Suppressor macrophage treated with lipopolysaccharide for 1 hour (primary cell): Measurements from ENCODE around the gene PAPOLA.
"Not testable (repeated sequence)": the region's sequence is repeated elsewhere in the genome, so short reads cannot be mapped to it uniquely, and the experiment has no call there.

Source experiments
- DNase-seq, 3 donors: peaks; one replicate each; pipeline ENCODE4 v3.0.0-alpha.2; 2020 to 2022

PAPOLA gene

DNA sequence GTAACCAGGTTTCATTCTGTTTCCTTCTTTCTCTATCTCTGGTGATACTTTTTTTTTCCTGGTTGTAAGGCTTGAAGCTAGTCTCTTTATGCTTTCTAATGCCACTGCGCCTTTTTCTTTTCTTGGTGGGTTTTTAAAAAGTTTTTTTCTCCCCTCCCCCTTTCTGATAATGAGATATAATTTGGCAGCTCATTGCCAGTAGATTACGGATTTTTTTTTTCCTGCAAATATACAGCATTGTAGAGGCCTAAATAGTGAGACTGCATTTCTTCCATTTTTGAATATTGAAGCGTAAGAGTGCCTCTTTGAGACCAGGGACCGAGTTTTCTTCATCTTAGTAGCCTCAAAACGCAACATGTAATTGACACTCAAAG lies 1.1 kb downstream of the PAPOLA start:
- no peak for DNase-seq

- not testable (repeated sequence) for DNase-seq
Observed at GRCh38 chr14:96504353-96504752, 2.2 kb downstream of the PAPOLA start.

- no peak for DNase-seq
Observed at GRCh38 chr14:96507723-96508122, 5.5 kb downstream of the PAPOLA start.

DNA sequence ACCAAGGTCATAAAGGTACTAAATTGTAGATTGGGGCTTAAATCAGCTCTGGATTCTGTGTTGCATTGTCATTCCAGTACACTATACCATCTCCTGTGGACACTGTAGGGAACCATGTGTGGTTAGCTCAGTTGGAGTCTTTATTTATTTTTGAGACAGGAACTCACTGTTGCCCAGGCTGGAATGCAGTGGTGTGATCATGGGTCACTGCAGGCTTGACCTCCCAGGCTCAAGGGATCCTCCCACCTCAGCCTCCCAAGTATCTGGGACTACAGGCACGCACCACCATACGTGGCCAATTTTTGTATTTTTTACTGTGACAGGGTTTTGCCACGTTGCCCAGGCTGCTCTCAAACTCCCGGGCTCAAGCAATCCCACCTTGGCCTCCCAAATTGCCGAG lies 6.7 kb downstream of the PAPOLA start:
- DNase-seq = no peak

GRCh38 chr14:96509457-96510090 lies 7.4 kb downstream of the PAPOLA start:
- DNase-seq = no peak

DNA sequence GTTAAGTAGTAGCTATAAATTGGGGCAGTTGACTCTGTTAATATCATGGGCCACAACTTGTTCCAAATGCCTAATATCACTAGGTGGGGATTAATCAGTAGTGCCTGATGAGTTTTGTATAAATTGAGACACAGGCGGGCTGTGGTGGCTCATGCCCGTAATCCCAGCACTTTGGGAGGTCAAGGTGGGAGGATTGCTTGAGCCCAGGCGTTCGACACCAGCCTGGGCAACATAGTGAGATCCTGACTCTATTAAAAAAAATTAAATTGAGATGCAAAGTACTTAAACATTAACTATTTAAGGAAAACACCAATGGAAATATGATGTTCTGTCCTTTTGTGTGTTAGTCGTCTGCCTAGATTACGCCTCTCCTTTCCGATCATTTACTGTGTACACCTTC lies 9.0 kb downstream of the PAPOLA start:
- DNase-seq = no peak

GRCh38 chr14:96511667-96512066 lies 9.5 kb downstream of the PAPOLA start:
- no peak for DNase-seq

DNA sequence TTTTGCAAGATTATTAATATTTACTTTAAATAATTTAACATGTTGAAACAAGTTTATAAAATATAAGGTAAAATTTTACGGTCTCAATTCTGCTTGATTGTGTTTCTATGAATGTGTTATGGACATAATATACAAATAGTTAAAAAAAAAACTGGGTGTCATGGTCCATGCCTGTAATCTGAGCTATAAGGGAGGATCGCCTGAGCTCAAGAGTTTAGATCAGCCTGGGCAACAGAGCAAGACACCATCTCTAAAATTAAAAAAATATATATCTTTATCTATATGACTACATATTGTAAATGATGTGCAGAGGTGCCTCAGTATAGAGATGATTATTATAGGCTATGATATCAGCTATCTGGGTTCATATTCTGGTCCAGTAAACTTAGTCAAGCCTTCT lies 9.9 kb downstream of the PAPOLA start:
- no peak for DNase-seq

DNA sequence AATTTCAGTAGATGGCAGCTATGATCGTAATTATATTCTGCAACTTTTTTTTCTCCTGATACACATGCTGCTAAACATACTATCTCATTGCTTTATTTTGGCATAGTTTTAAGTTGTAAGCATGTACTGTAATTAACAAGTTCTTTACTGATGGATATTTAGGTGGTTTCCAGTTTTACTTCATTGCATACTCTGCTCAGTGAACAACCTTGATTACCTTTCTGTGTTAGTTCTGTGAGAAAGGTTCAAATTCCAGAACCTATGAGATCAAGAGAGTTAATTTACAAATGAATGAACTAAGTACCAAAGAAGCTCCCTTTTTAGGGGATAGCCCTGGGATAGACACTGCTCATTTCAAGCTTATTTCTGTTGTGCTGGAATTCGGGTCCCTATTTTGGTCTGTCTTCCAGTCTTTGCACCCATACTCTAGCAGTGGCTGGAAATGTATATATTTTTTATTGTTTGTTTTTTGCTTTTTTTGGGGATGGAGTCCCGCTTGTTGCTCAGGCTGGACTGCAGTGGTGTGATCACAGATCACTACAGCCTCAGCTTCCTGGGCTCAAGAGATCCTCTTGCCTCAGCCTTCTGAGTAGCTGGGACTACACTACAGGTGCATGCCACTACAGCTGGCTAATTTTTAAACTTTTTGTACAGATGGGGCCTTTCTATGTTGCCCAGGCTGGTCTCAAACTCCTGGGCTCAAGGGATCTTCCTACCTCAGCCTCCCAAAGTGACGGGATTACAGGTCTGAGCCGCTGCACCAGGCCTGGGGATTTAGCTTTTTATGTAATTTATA lies 10.6 kb downstream of the PAPOLA start:
- no peak for DNase-seq

GRCh38 chr14:96514694-96515093 lies 12.5 kb downstream of the PAPOLA start:
- no peak for DNase-seq

GRCh38 chr14:96515731-96516130 lies 13.5 kb downstream of the PAPOLA start:
- no peak for DNase-seq

DNA sequence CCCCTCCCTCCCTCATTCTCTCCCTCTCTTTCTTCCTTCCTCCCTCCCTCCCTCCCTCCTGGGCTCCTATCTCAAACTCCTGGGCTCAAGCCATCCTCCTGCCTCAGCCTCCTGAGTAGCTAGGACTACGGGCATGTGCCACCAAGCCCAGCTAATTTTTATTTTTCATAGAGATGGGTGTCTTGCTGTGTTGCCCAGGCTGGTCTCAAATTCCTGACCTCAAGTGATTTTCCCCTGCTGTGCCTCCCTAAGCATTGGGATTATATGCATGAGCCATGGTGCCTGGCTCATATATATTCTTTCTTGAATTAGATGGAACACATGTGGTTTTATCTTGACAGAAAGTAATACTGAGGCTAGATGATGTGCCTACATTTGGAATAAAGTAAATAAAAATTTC lies 14.2 kb downstream of the PAPOLA start:
- DNase-seq = no peak

DNA sequence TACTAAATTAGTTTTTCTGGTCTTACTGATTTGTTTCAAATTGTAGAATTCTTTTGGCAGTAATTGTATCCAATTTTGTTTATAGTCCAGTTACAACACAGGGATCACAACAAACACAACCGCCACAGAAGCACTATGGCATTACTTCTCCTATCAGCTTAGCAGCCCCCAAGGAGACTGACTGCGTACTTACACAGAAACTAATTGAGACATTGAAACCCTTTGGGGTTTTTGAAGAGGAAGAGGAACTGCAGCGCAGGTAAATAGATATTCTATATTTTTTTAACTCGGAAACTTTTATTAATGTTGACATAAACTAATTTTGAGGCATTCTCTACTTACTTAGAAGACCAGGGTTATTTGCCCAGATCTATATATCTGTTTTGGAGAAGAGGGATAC lies 17.8 kb downstream of the PAPOLA start:
- no peak for DNase-seq

GRCh38 chr14:96525452-96525851 lies 23.3 kb downstream of the PAPOLA start:
- DNase-seq = no peak

GRCh38 chr14:96532632-96533031 lies 30.4 kb downstream of the PAPOLA start:
- DNase-seq = no peak

- DNase-seq = no peak
Observed at GRCh38 chr14:96536807-96537206, 34.6 kb downstream of the PAPOLA start.

DNA sequence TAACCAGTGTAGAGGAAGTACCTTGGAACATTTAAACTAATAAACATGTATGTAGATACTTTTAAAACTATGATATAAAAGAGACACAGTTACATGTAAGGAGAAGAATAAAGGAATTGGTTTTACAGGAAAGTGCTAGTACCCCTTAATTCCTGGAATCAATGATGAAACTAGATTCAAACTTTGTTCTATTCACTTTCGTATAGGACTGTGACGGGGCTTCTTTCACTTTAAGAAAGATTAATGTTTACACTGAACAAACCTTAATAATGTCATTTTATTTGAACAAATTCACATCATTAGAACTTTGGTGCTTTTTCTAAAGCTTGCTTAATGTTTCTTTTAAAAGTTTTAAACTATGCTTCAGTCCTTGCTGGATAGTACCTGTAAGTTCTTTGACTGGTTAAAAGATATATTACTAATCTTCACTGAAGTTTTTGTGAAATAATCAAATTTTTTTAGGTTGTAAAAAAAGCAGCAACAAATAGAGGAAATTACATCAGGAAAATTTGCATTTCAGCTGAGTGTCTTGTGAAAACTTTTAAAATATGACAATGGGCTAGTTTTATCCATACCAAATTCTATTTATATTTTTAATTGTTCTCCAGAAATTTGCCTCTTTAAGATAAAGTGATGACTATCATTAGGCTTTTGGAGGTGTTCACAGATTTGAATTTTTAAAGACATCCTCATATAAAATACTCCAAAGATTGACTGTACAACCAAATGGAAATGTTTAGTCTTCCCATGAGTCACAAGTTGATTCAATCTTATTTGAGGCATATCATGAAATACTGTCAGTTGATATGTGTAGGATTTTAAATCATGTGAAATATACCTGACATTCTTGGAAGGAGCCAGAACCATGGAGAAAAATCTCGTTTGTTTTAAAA lies 36.2 kb downstream of the PAPOLA start:
- peak; percentile 2 to 55 (median 49) for DNase-seq

GRCh38 chr14:96538990-96539317 lies 36.8 kb downstream of the PAPOLA start:
- no peak for DNase-seq

DNA sequence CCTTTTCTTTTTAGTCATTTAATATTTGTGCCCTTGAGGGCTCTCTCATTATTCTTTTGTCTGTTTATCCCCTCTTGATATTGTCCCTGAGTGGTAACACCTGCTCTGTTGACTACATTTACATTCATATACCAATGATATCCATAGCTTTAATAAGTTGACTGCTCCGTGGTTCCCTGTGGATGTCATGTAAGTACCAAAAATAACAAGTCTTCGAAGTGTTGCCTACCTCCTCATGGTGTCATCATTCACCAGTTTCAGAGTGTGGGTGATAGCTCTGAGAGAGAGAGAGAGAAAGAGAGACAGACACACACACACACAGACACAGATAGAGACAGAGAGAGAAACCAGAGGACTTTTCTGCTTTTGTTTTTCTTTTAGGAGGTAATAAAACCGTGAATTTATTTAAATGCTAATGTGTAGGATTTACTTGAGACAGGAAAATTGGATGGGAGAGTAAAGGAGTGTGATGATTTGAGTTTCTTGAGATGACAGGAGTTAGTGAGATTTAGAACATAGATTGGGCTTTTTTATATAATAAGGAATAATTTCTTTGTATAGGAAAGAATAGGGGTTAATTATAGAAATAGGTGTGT lies 52.2 kb downstream of the PAPOLA start:
- DNase-seq = no peak

- no peak for DNase-seq
Observed at GRCh38 chr14:96559571-96559970, 57.4 kb downstream of the PAPOLA start.

DNA sequence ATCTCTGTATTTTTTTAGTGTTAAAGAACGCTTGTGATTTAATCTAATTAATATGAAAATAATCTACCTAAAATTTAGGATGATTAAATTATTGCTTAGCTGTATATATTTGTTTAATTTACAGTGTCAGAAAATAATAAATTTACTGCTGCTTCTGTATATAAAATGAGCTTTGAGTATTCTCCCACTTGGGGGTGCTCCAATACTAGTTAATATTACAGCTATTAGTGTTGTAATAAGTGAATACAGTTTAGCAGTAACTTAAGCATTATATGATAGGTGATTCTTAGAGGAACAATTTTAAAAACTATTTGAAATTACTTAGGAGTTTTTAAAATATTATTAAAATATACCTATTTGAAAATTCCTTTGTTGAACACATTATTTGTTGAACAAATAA lies 62.2 kb downstream of the PAPOLA start:
- DNase-seq = peak in 1 of 3 donors; percentile 8

- DNase-seq = no peak
Observed at GRCh38 chr14:96565811-96566210, 63.6 kb downstream of the PAPOLA start.

GRCh38 chr14:96567289-96567899 lies 65.2 kb downstream of the PAPOLA start:
- peak; percentile 42 to 57 (median 47) for DNase-seq
